HepG2 (cell line): ENCODE results near the gene HK2. TPM values are rescaled to one million over a fixed set of nuclear protein-coding genes. Genes with fewer than 3 reads are reported as not detected.

Experiments used
- ATAC-seq: fragments of 200-7000 bp; cut with Tn5 transposase; 3 replicates; pipeline ENCODE4 v1.9.1; 2020; ENCODE audit warnings: mild to moderate bottlenecking, moderate library complexity
- BruUV-seq: library from RNA; stranded (reverse); fragments of 400-500 nt; replicated peaks from 2 replicates; lab custom pipeline; 2021; lab: Mats Ljungman, UMichigan
- CTCF ChIA-PET: fragments of 300-600 bp; formaldehyde crosslinking; extraction: SDS; loops from one replicate; lab custom pipeline; 2021; ENCODE audit warnings: low total read pairs, inconsistent platforms, low intra/inter-chr PET ratio; lab: Yijun Ruan, JAX
- POLR2A ChIA-PET: fragments of 350-600 bp; sonication (Branson Sonifier 250); formaldehyde crosslinking; loops from one replicate; lab custom pipeline; 2020; ENCODE audit warnings: antibody characterized with exemption, inconsistent platforms; lab: Yijun Ruan, JAX
- DNase-seq: peaks from one replicate; pipeline ENCODE4 v3.0.0-alpha.2; 2015; ENCODE audit warnings: low spot score
- FAIRE-seq: peaks from 3 replicates; lab custom pipeline; 2011; peaks lifted over from hg19 to GRCh38; lab: Jason Lieb, UNC
- H2AFZ ChIP-seq: one replicate; pipeline ENCODE4 v1.6.1; 2011; ENCODE audit warnings: low read length, inconsistent platforms
- H3K27ac ChIP-seq: fragments of 300-600 bp; 3 replicates; pipeline ENCODE4 v1.8.0; 2011; ENCODE audit warnings: mixed run types, mild to moderate bottlenecking, mixed read lengths, low read length, inconsistent platforms; ENCODE audit not compliant: insufficient read depth; ENCODE audit errors: extremely low read length
- H3K27me3 ChIP-seq, 2 experiments: fragments of 200-600 bp in 1 of 2; 2 replicates in 1 of 2; 3 replicates in 1 of 2; pipeline versions ENCODE4 v1.6.0 to v1.8.0; 2011; ENCODE audit warnings: low read length in 2 of 2, mild to moderate bottlenecking in 2 of 2, moderate library complexity in 2 of 2, inconsistent platforms in 1 of 2; ENCODE audit not compliant: insufficient read depth in 2 of 2, control insufficient read depth in 1 of 2
- H3K36me3 ChIP-seq, 2 experiments: fragments of 200-600 bp in 1 of 2; replicated peaks in 1 of 2; 2 replicates in 1 of 2; 3 replicates in 1 of 2; pipeline versions ENCODE4 v1.5.1 to v1.8.0; 2011; ENCODE audit warnings: low read length in 2 of 2, inconsistent platforms in 1 of 2; ENCODE audit not compliant: insufficient read depth in 2 of 2, control insufficient read depth in 1 of 2
- H3K4me1 ChIP-seq: 2 replicates; pipeline ENCODE4 v1.5.1; 2012; ENCODE audit warnings: low read length, inconsistent platforms; ENCODE audit not compliant: insufficient read depth
- H3K4me2 ChIP-seq: 2 replicates; pipeline ENCODE4 v1.6.0; 2011; ENCODE audit warnings: low read depth, low read length, inconsistent platforms
- H3K4me3 ChIP-seq, 3 experiments: fragments of 200-600 bp in 1 of 3; sonication (generic), shearing (Covaris generic) in 1 of 3; replicated peaks in 1 of 3; 2 replicates each; pipeline ENCODE4 v1.5.1; 2011 to 2016; ENCODE audit warnings: low read length in 3 of 3, inconsistent platforms in 2 of 3, low read depth in 2 of 3, mild to moderate bottlenecking in 2 of 3, control low read depth in 1 of 3, mixed read lengths in 1 of 3; ENCODE audit not compliant: insufficient read depth in 1 of 3
- H3K79me2 ChIP-seq: one replicate; pipeline ENCODE4 v1.6.1; 2011; ENCODE audit warnings: low read length, inconsistent platforms; ENCODE audit not compliant: insufficient read depth
- H3K9ac ChIP-seq: 2 replicates; pipeline ENCODE4 v1.6.0; 2011; ENCODE audit warnings: mild to moderate bottlenecking, low read depth, low read length, inconsistent platforms; ENCODE audit not compliant: insufficient read depth
- H3K9me3 ChIP-seq: 2 replicates; pipeline ENCODE4 v1.5.1; 2012; ENCODE audit warnings: mild to moderate bottlenecking, low read length
- H4K20me1 ChIP-seq: 2 replicates; pipeline ENCODE4 v1.6.0; 2011; ENCODE audit warnings: inconsistent platforms, mild to moderate bottlenecking, low read length, moderate library complexity; ENCODE audit not compliant: insufficient read depth
- KLF12 ChIP-seq: sonication (generic); formaldehyde crosslinking; IDR thresholded peaks from 2 replicates; pipeline ENCODE4 v1.4.0; 2020; ENCODE audit warnings: missing genetic modification reagents, borderline replicate concordance
- POLR2A ChIP-seq, 2 experiments: IDR thresholded peaks; 2 replicates each; pipeline ENCODE4 v1.6.1; 2011; ENCODE audit warnings: low read depth in 2 of 2, low read length in 2 of 2, mild to moderate bottlenecking in 1 of 2, moderate library complexity in 1 of 2; ENCODE audit not compliant: insufficient read depth in 1 of 2
- RBM22 ChIP-seq: fragments of 200-400 bp; formaldehyde crosslinking; optimal IDR thresholded peaks from 2 replicates; pipeline ENCODE3; 2017; ENCODE audit warnings: mild to moderate bottlenecking, low read length, moderate library complexity
- TAF15 ChIP-seq: fragments of 200-400 bp; formaldehyde crosslinking; IDR thresholded peaks from one replicate; pipeline ENCODE4 v1.6.1; 2018; ENCODE audit warnings: mild to moderate bottlenecking, low read depth, low read length; ENCODE audit not compliant: poor library complexity, severe bottlenecking
- TCF12 ChIP-seq, 2 experiments: fragments of 450-650 bp in 1 of 2; sonication (generic) in 1 of 2; formaldehyde crosslinking in 1 of 2; IDR thresholded peaks; 2 replicates each; pipeline versions ENCODE4 v1.6.1 to v1.8.0; 2017 to 2022; ENCODE audit warnings: antibody characterized with exemption in 1 of 2, mild to moderate bottlenecking in 1 of 2, missing genetic modification reagents in 1 of 2, moderate library complexity in 1 of 2
- THAP7 ChIP-seq: sonication (generic); formaldehyde crosslinking; IDR thresholded peaks from 2 replicates; pipeline ENCODE4 v1.8.1; 2023; ENCODE audit warnings: mild to moderate bottlenecking, missing genetic modification reagents
- ZMAT5 ChIP-seq: sonication (generic); formaldehyde crosslinking; IDR thresholded peaks from 2 replicates; pipeline ENCODE4 v1.5.0; 2020; ENCODE audit warnings: mild to moderate bottlenecking, low read depth, missing genetic modification reagents, borderline replicate concordance
- ZNF564 ChIP-seq: sonication (generic); formaldehyde crosslinking; IDR thresholded peaks from 2 replicates; pipeline ENCODE4 v1.8.1; 2023; ENCODE audit warnings: mild to moderate bottlenecking, missing genetic modification reagents
- WGBS: methylation state at CpG from one replicate; pipeline ENCODE4 v1.1.6; 2017; ENCODE audit warnings: low lambda C conversion rate; 5-methylcytosine and 5-hydroxymethylcytosine counted together
- in situ Hi-C: cut with HindIII; loops from 2 replicates; pipeline ENCODE4 v1.10.0; 2017; ENCODE audit warnings: low pct_unique_long_range_greater_than_20kb; ENCODE audit not compliant: extremely low pct_ligation_motif_present
- intact Hi-C: fragments of 100-400 bp; cut with micrococcal nuclease; formaldehyde crosslinking; loops from one replicate; pipeline ENCODE4 v1.10.0; 2022; ENCODE audit not compliant: unreplicated experiment
- polyA plus RNA-seq, 8 experiments: library from polyadenylated mRNA; depleted of rRNA in 3 of 8; stranded (reverse) in 7 of 8; unstranded in 1 of 8; fragments of >200 nt; fragmentation: Illumina TruSeq in 4 of 8; extraction: Trizol in 4 of 8; gene quantifications; 2 replicates each; pipeline versions ENCODE4 v1.2.1 to v1.2.3, GENCODE V29; 2011 to 2016; ENCODE audit warnings: low read depth in 4 of 8, missing spikeins in 1 of 8, mixed read lengths in 1 of 8; ENCODE audit not compliant: insufficient read depth in 1 of 8
- total RNA-seq, 5 experiments: library from RNA; depleted of rRNA; stranded (reverse); fragments of >200 nt; fragmentation: Illumina TruSeq; extraction: Trizol; gene quantifications; 2 replicates each; pipeline ENCODE4 v1.2.3, GENCODE V29; 2016; ENCODE audit warnings: low read depth in 1 of 5

The HK2 gene
- total and polyA plus RNA-seq, 2 of the 13 experiments (the other 11 are each of a cell fraction or from before 2014, with no cell fraction given), result 13.2 to 101 TPM

GRCh38 chr2:74893332-74893731 is 59.4 kb downstream of the HK2 start:
- no peak for ATAC-seq
- H3K27me3 ChIP-seq, result no peaks in the 10 kb centered on the region
- H3K4me1 ChIP-seq, result no peaks in the 10 kb centered on the region
- no peaks in the 10 kb centered on the region for H3K79me2 ChIP-seq
- H3K4me3 ChIP-seq, result no peak overlapping the region
- H3K9ac ChIP-seq, result no peak overlapping the region
- H2AFZ ChIP-seq, result no peak overlapping the region
- intact Hi-C loops, result no loop called here
- FAIRE-seq, result no peak
- WGBS, result 73% methylated on average over 4 of the region's 5 CpGs
- in situ Hi-C loops, result no loop called here
- CTCF ChIA-PET, result no interaction called here
- no peaks in the 10 kb centered on the region for H4K20me1 ChIP-seq
- H3K36me3 ChIP-seq, result peaks cover 23 to 45% of the 10 kb centered on the region in 2 experiments
- TF ChIP-seq THAP7 (CRISPR knock-in tag) (no peak), ZMAT5 (no peak), TCF12 (IDR thresholded peaks at IDR 0.05) (no peak), TCF12 (CRISPR knock-in tag; IDR thresholded peaks at IDR 0.05) (no peak), RBM22 (peak; percentile 91), POLR2A (IDR thresholded peaks at IDR 0.05; ENCODE audit: insufficient read depth in 1 of 2, low read depth in 2 of 2, low read length in 2 of 2) (0 out of 4 replicates have a peak, but pooled peaks of 1 of the 2 experiments have one; percentile 18), KLF12 (CRISPR knock-in tag) (no peak), TAF15 (no peak), ZNF564 (CRISPR knock-in tag) (no peak)
- TF ChIP-seq, all 625 proteins: peak for 2
- POLR2A ChIA-PET, result no interaction called here
- Histone ChIP-seq H3K27ac (no peak overlapping the region), H3K4me2 (no peak overlapping the region), H3K9me3 (no peaks in the 10 kb centered on the region)
- no TSS peak for BruUV-seq
- no peak for DNase-seq
